ENCODE data around the gene CCDC198. TPM values are rescaled to one million over a fixed set of nuclear protein-coding genes. Genes with fewer than 3 reads are reported as not detected.

CCDC198 gene
- total and polyA plus RNA-seq, 10 donors, result not detected

DNA sequence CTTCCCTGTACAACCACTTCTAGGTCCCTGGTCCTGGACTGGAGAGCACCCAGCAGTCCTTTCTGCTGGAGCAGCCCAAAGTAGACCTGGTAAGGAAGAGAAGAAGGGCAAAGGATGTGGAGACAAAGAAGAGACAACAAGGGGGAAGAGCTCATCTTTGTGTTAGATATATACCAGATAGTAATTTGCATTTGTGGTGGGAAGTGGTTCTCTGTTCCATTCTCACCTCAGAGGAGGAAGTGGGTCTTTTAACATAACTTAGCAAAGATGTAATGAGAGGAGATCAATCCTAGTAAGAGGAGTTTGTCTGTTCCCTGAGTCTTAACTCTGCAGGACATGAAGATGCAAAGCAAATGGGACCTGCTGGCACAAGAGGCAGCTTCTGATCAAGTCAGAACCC is 8.0 kb downstream of the CCDC198 start:
- TF ChIP-seq CTCF (IDR thresholded peaks at IDR 0.05 in 8 of 11, conservative IDR thresholded peaks at IDR 0.05 in 3 of 11) (no peak), POLR2AphosphoS5 (IDR thresholded peaks at IDR 0.05) (no peak), POLR2A (IDR thresholded peaks at IDR 0.05) (no peak)
- peaks cover 0 to 26% (median 11%) of the 10 kb centered on the region in 6 donors for H3K4me1 ChIP-seq
- intact Hi-C loops (cut with DNase I; ENCODE audit: low total_unique reads), result loop anchor here (5.0 kb wide), 1 partner anchor 587 kb away; no protein-coding TSS in a partner anchor
- no peak for DNase-seq
- H3K4me3 ChIP-seq, result no peak overlapping the region
- H3K36me3 ChIP-seq, result no peaks in the 10 kb centered on the region
- peak overlapping the region in 1 of 8 donors; percentile 1 for H3K27ac ChIP-seq
- no peaks in the 10 kb centered on the region for H3K9me3 ChIP-seq
- H3K27me3 ChIP-seq (replicated peaks in 1 of 7), result no peaks in the 10 kb centered on the region

DNA sequence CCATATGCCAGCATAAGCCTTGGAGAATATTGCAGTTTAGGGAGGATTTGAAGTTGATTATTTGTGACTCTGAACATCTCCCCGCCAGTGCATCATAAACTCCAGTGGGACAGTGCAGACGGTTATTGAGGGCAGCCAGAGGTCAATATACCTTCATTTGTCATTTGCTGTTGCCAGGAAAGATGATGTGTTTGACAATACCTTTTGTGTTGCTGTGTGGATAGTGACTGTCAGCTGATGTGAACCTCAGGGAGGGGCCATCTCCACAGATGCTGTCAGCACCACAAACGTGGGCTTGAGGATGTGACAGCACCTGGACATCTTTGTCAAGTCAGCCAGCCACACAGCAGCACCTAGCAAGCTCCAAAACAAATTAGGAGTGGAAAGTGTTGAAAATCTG is 11.5 kb downstream of the CCDC198 start:
- H3K9me3 ChIP-seq, result no peaks in the 10 kb centered on the region
- H3K27me3 ChIP-seq (replicated peaks in 1 of 7), result no peaks in the 10 kb centered on the region
- no peak for DNase-seq
- H3K4me1 ChIP-seq, result peaks cover 0 to 30% (median 11%) of the 10 kb centered on the region in 6 donors
- no peak overlapping the region for H3K4me3 ChIP-seq
- 39 to 62% (median 56%) methylated on average over 3 of the region's 3 CpGs for WGBS, 5 donors
- H3K27ac ChIP-seq, result no peak overlapping the region
- TF ChIP-seq POLR2AphosphoS5 (IDR thresholded peaks at IDR 0.05) (no peak), CTCF (IDR thresholded peaks at IDR 0.05 in 8 of 11, conservative IDR thresholded peaks at IDR 0.05 in 3 of 11) (no peak), POLR2A (IDR thresholded peaks at IDR 0.05) (no peak)
- H3K36me3 ChIP-seq, result no peaks in the 10 kb centered on the region
- intact Hi-C loops (cut with DNase I; ENCODE audit: low total_unique reads), result no loop called here

GRCh38 chr14:57480051-57480450 is 13.6 kb downstream of the CCDC198 start:
- no peaks in the 10 kb centered on the region for H3K27me3 ChIP-seq (replicated peaks in 1 of 7)

DNA sequence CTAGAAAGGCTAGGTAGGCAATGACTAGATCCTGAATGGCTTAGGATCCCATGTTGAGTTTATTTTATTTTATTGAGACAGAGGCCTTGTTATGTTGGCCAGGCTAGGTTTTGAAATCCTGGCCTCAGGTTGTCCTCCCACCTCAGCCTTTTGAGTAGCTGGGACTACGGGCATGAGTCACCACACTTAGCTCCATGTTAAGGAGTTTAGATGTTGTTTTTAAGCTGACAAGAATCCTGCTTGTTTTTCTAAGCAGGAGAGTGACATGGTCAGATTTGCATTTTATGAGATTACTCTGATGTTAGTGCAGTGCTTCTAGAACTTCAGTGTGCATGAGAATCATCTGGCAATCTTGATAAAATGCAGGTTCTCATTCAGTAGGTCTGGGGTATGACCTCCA is 14.5 kb downstream of the CCDC198 start:
- WGBS, 5 donors, result 81 to 90% (median 84%) methylated on average over 1 of the region's 1 CpG
- peaks cover 0 to 8% (median 0%) of the 10 kb centered on the region in 6 donors for H3K4me1 ChIP-seq
- H3K4me3 ChIP-seq, result no peak overlapping the region
- H3K27me3 ChIP-seq (replicated peaks in 1 of 7), result no peaks in the 10 kb centered on the region
- intact Hi-C loops (cut with DNase I; ENCODE audit: low total_unique reads), result no loop called here
- no peak for TF ChIP-seq CTCF (IDR thresholded peaks at IDR 0.05 in 8 of 11, conservative IDR thresholded peaks at IDR 0.05 in 3 of 11)
- TF ChIP-seq POLR2A (IDR thresholded peaks at IDR 0.05), result no peak
- no peak for TF ChIP-seq POLR2AphosphoS5 (IDR thresholded peaks at IDR 0.05)
- H3K9me3 ChIP-seq, result no peaks in the 10 kb centered on the region
- H3K27ac ChIP-seq, result peak overlapping the region in 2 of 8 donors; percentile 31 to 34
- no peaks in the 10 kb centered on the region for H3K36me3 ChIP-seq
- DNase-seq, result no peak

More at GRCh38 chr14:57480051-57480450, 13.6 kb downstream of the CCDC198 start:
- H3K4me1 ChIP-seq, result peaks cover 0 to 10% (median under 1%) of the 10 kb centered on the region in 6 donors
- TF ChIP-seq POLR2A (IDR thresholded peaks at IDR 0.05) (no peak), CTCF (IDR thresholded peaks at IDR 0.05 in 8 of 11, conservative IDR thresholded peaks at IDR 0.05 in 3 of 11) (no peak), POLR2AphosphoS5 (IDR thresholded peaks at IDR 0.05) (no peak)
- no peaks in the 10 kb centered on the region for H3K9me3 ChIP-seq
- DNase-seq, result no peak
- no peak overlapping the region for H3K4me3 ChIP-seq
- H3K36me3 ChIP-seq, result no peaks in the 10 kb centered on the region
- intact Hi-C loops (cut with DNase I; ENCODE audit: low total_unique reads), result no loop called here
- WGBS, 5 donors, result 45 to 89% (median 77%) methylated on average over 1 of the region's 1 CpG
- peak overlapping the region in 3 of 8 donors; percentile 31 to 46 (median 34) for H3K27ac ChIP-seq
